Upper lobe of left lung (tissue), 6 donors: ENCODE data around the gene CES2. TPM values are rescaled to one million over a fixed set of nuclear protein-coding genes. Genes with fewer than 3 reads are reported as not detected.

Experiments
- ATAC-seq, 2 donors: fragments of 200-7000 bp; cut with Tn5 transposase; one replicate each; pipeline ENCODE4 v1.9.1; 2022; ENCODE audit warnings: mild to moderate bottlenecking in 2 of 2, moderate library complexity in 2 of 2; ENCODE audit not compliant: low FRiP score in 2 of 2
- DNase-seq, 2 donors: peaks; one replicate each; pipeline ENCODE4 v3.0.0-alpha.2; 2019 to 2020
- H3K27ac ChIP-seq, 4 donors: fragments of 200-600 bp; sonication (generic); one replicate each; pipeline ENCODE4 v1.5.1; 2016 to 2019
- H3K27me3 ChIP-seq, 4 donors: fragments of 200-600 bp; sonication (generic); one replicate each; pipeline ENCODE4 v1.5.1; 2017 to 2019
- H3K36me3 ChIP-seq, 4 donors: fragments of 200-600 bp; sonication (generic); one replicate each; pipeline ENCODE4 v1.5.1; 2016 to 2019
- H3K4me1 ChIP-seq, 4 donors: fragments of 200-600 bp; sonication (generic); one replicate each; pipeline ENCODE4 v1.5.1; 2018 to 2019
- H3K4me3 ChIP-seq, 4 donors: fragments of 200-600 bp; sonication (generic); one replicate each; pipeline ENCODE4 v1.5.1; 2017 to 2019; ENCODE audit warnings: mild to moderate bottlenecking in 2 of 4, moderate library complexity in 1 of 4
- H3K9me3 ChIP-seq, 4 donors: fragments of 200-600 bp; sonication (generic); one replicate each; pipeline ENCODE4 v1.5.1; 2018 to 2019
- CTCF ChIP-seq, 6 experiments: fragments of 450-650 bp in 4 of 6; fragments of 200-600 bp in 2 of 6; sonication (generic) in 2 of 6; IDR thresholded peaks; one replicate each; pipeline ENCODE4 v1.5.1; 2016 to 2019; ENCODE audit warnings: antibody characterized with exemption in 6 of 6
- EP300 ChIP-seq, 4 donors: sonication (generic); formaldehyde crosslinking; IDR thresholded peaks; one replicate each; pipeline ENCODE4 v1.5.1; 2017; ENCODE audit warnings: antibody characterized with exemption in 4 of 4, control low read depth in 2 of 4
- POLR2A ChIP-seq, 4 donors: fragments of 450-650 bp; IDR thresholded peaks; one replicate each; pipeline ENCODE4 v1.5.1; 2016 to 2017; ENCODE audit warnings: antibody characterized with exemption in 4 of 4, mild to moderate bottlenecking in 2 of 4
- POLR2AphosphoS5 ChIP-seq, 2 donors: sonication (generic); formaldehyde crosslinking; IDR thresholded peaks; one replicate each; pipeline ENCODE4 v1.5.1; 2017; ENCODE audit warnings: antibody characterized with exemption in 2 of 2
- WGBS, 2 donors: methylation state at CpG; one replicate each; pipeline ENCODE4 v1.1.5; 2017 to 2018; 5-methylcytosine and 5-hydroxymethylcytosine counted together
- total RNA-seq, 6 donors: library from RNA; depleted of rRNA in 4 of 6; stranded (reverse); fragments of >200 nt in 4 of 6; gene quantifications; one replicate each; pipeline versions ENCODE4 v1.1.0 to v1.2.1, GENCODE V29; 2016 to 2021
- donor health status: DM: no; HTN: no; CAD: no; lungs with moderate emphysema.
- donor health status: DM: no; HTN: yes; CAD: no; lungs with severe emphysema.

Gene CES2
- total RNA-seq, 6 donors from 2014 or later = 32.2 to 76.1 (median 46.5) TPM

DNA sequence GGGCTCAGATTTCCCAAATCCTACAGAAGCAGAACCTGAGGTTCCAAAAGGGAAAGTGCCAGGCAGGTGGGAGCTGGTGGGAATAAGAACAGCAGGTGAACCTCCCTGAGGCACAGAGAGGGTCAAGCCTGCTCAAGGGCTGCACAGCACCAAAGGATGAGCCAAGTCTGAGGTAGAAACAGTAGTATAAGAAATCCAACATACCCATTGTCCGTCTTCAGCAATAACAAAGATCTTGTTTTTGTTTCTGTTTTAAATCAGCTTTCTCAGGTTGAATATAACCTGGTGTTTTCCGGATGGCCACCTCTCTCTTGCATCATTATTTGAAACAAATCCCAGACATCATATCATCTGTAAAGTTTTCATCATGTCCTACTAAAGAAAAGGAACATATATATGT lies 15.1 kb downstream of the CES2 start:
- Histone ChIP-seq H3K27ac (no peak overlapping the region), H3K36me3 (no peaks in the 10 kb centered on the region), H3K4me3 (no peak overlapping the region), H3K27me3 (peaks cover 0 to 7% (median 0%) of the 10 kb centered on the region in 4 donors), H3K9me3 (no peaks in the 10 kb centered on the region), H3K4me1 (peaks cover 14 to 19% (median 17%) of the 10 kb centered on the region in 4 donors)
- DNase-seq (no peak), ATAC-seq (no peak)
- TF ChIP-seq POLR2AphosphoS5 (IDR thresholded peaks at IDR 0.05) = no peak
- no peak for TF ChIP-seq EP300 (IDR thresholded peaks at IDR 0.05)
- no peak for TF ChIP-seq POLR2A (IDR thresholded peaks at IDR 0.05)
- TF ChIP-seq CTCF (IDR thresholded peaks at IDR 0.05) = no peak
- WGBS, 2 donors = 65 to 78% methylated on average over 2 of the region's 2 CpGs

- no peaks in the 10 kb centered on the region for H3K36me3 ChIP-seq
- H3K4me1 ChIP-seq = peaks cover 14 to 19% (median 17%) of the 10 kb centered on the region in 4 donors
- no peak for ATAC-seq
- 80 to 84% methylated on average over 4 of the region's 4 CpGs for WGBS, 2 donors
- TF ChIP-seq POLR2A (IDR thresholded peaks at IDR 0.05) = no peak
- TF ChIP-seq POLR2AphosphoS5 (IDR thresholded peaks at IDR 0.05) = no peak
- TF ChIP-seq CTCF (IDR thresholded peaks at IDR 0.05) = no peak
- H3K27ac ChIP-seq = no peak overlapping the region
- H3K9me3 ChIP-seq = no peaks in the 10 kb centered on the region
- DNase-seq = no peak
- peaks cover 0 to 7% (median 0%) of the 10 kb centered on the region in 4 donors for H3K27me3 ChIP-seq
- no peak overlapping the region for H3K4me3 ChIP-seq
Measured at GRCh38 chr16:66950971-66951790, 15.9 kb downstream of the CES2 start.

GRCh38 chr16:66952430-66953110 lies 17.3 kb downstream of the CES2 start:
- ATAC-seq (no peak), DNase-seq (no peak)
- TF ChIP-seq EP300 (IDR thresholded peaks at IDR 0.05) = no peak
- no peak for TF ChIP-seq CTCF (IDR thresholded peaks at IDR 0.05)
- Histone ChIP-seq H3K36me3 (no peaks in the 10 kb centered on the region), H3K9me3 (no peaks in the 10 kb centered on the region), H3K4me3 (no peak overlapping the region), H3K4me1 (peaks cover 10 to 15% (median 13%) of the 10 kb centered on the region in 4 donors), H3K27ac (no peak overlapping the region), H3K27me3 (peaks cover 0 to 7% (median 0%) of the 10 kb centered on the region in 4 donors)
- WGBS, 2 donors = 78 to 90% methylated on average over 7 of the region's 7 CpGs

DNA sequence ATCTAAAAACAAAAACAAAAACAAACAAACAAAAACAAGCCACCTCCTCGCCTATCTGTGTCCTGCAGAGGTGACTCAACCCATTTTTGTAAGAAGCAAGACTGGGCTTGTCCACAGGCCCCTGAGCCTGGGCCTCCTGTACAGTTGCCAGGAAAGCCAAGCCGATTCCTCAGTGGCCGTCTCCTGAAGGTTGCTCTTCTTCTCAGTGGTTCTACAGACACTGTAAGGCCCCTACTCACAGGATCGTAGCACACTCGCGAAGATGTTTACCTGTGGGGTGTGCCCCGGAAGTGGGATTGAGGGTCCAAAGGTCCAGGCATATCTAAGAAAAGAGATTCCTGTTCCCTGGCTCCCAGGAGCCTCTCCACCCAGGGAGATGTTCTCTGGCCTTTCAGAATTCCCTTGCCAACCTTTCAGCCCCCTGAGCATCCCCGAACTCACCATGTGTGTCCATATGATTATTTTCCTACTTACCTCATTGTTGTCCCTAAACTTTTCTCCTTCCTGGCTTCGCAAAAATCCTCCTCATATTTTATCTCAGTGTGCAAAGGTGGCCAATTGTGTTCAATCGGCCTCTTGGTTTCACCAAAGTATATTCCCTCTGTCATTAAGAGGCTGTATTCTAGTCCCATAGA lies 18.3 kb downstream of the CES2 start:
- Histone ChIP-seq H3K36me3 (no peaks in the 10 kb centered on the region), H3K4me3 (no peak overlapping the region), H3K9me3 (no peaks in the 10 kb centered on the region), H3K27ac (no peak overlapping the region), H3K27me3 (peaks cover 0 to 7% (median 0%) of the 10 kb centered on the region in 4 donors), H3K4me1 (peaks cover 4 to 6% (median 6%) of the 10 kb centered on the region in 4 donors)
- no peak for ATAC-seq
- TF ChIP-seq CTCF (IDR thresholded peaks at IDR 0.05) (no peak), POLR2AphosphoS5 (IDR thresholded peaks at IDR 0.05) (no peak)
- 73 to 85% methylated on average over 10 of the region's 10 CpGs for WGBS, 2 donors
- no peak for DNase-seq
